GM12801 (cell line): ENCODE measurements around the gene PFDN2.

Experiments used
- CTCF ChIP-seq: IDR thresholded peaks from one replicate; pipeline ENCODE4 v1.5.1; 2011; ENCODE audit warnings: control low read depth; ENCODE audit not compliant: insufficient read length; ENCODE audit errors: extremely low read depth

The PFDN2 gene

DNA sequence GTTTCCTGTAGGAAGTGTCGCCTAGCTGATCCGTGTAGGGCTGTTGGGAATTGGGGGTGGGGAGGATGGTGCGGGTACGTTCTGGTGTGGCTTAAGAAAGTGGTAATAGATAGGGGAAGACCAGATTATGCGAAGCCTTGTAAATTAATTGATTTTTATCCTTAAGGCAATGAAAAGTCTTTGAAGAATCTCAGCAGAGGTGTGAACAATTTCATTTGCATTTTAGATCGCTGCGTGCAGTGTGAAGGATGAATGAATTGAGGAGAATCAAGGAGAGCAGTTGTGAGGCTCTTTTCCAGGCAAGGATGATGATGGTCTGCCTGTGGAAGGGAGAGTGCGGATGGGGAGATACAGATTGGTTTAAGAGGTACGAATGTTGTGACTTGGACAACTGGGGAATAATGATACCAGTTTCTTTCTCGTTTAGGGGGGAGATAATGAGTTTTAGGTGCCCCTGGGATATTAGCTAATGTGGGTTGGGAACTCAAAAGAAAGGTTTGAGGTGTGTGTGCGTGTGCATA lies 15.4 kb upstream of the PFDN2 start:
- TF ChIP-seq CTCF = no peak

DNA sequence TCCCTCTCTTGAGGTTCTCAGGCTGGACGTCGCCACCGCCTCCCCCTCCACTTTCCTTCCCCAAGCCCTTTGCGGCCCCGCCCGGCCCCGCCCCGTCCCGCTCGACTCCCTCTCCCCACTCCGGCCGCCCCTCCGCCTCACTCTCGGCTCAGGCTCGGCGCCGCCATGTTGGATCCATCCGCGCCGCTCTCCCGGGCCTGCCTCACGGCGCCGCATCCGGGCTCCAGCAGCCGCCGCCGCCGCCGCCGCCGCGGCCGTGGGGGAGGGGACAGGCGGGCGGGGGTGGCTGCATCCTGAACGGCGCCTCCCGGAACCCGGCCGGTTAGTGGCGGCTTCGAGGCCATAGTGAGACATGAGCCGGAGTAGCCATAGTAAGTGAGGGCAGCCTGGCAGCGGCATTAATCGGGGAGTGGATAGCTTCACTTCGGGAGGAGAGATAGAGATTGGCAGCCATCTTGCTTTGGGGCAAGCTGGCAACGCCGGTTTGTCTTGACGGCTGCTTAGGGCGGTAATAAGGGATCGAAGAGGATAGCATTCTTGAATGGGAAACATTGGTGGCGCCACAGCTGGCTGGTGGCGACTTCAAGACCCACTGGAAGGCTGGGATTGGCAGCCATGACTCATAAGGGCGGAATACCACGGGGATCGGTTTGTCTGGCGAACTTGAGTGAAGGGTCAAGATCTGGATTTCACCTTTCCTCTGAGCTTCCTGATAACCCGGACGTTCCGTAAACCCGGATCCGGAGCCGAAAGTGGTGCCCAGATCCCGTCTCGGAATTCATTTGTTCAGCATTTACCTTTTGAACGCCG lies 14.8 kb upstream of the PFDN2 start, which contains the start of gene DEDD:
DEDD (minus strand) TSS at position 258 of the 810 bp plus-strand sequence. CDS start 8,205 bp downstream, outside the sequence.
- TF ChIP-seq CTCF = no peak

DNA sequence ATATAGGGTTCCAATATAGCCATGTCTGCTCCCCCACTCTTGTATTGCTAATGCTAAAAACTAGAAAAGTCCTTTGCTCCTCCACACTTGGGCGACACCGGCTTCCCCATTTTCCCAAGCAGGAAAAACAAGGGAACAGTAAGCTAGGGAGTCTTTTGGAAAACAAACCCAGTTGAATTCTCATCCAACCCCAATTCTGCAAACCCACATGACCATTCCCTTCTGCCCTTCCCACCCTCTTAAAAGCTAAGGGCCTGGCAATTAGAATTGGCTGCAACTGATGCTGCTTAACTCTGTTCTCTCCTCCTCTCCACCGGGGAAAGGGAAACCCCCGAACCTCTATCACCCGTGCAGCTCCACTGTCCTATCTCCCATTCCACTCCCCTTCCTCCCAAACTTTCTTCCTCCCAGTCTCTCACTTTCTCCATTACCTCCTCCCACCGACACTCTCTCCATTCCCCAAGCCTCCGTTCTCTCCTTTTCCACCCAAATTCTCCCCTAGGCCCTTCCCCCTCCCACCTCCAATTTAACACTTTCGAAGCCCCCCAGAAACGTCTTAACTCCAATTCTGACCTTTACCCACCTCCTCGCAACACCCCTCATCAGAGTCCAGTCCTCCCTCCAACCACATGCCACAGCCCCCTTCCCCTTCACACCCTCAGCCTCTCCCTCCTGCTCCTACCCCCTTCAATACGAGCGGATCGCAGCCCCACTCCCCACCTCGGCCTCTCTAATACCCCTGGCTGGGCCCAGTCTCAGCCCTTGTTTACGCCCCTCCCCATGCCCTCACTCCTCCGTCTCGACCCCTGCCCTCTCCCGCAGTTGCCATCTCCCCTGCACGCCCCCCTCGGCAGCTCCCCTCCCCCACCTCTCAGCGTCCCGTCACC lies 13.9 kb upstream of the PFDN2 start:
- no peak for TF ChIP-seq CTCF

DNA sequence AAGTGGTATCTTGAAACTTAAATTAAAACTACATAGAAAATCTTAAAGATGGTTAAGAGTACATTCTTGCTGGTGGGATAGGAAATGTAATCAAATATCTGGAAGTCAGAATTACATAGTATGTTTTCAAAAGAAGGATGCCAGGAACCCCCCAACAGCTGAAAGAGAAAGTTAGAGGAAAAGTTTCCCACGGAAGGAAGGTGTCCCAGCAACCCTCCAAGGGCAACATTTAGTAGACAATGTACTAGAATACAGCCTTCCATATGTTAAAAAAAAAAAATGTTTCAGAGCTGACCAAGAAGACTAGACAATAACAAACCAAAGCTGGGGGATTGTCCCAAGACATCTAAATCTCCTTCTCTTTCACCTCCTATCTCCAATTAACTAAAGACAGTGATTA lies 12.4 kb upstream of the PFDN2 start:
- no peak for TF ChIP-seq CTCF

GRCh38 chr1:161128591-161129420 lies 11.0 kb upstream of the PFDN2 start:
- no peak for TF ChIP-seq CTCF

DNA sequence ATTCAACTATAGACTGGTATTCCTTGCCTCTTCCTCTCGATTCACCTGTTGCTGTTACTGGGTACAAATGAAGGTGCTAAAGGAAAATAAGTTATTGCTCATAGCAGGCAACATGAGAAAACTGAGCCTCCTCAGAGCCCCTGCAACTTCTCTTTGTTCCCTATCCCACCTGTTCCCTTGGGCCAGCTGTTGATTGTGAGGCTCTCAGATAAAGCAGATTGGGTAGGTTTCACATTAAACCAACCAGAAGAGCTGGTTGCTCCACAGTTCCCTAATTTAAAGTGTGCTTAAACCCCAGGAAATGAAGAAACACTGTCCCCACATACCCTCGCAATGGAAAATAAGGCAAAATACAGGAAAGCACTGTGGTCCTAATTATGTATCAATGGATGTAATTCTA lies 9.8 kb upstream of the PFDN2 start:
- no peak for TF ChIP-seq CTCF
